Lower lobe of right lung (tissue), 2 donors: ENCODE measurements around the gene PIGA. TPM values are rescaled to one million over a fixed set of nuclear protein-coding genes. Genes with fewer than 3 reads are reported as not detected.

Experiments used
- ATAC-seq, 2 donors: fragments of 200-7000 bp; cut with Tn5 transposase; one replicate each; pipeline ENCODE4 v1.9.1; 2020 to 2022; ENCODE audit warnings: mild to moderate bottlenecking in 2 of 2, moderate library complexity in 2 of 2
- DNase-seq: peaks from one replicate; pipeline ENCODE4 v3.0.0-alpha.2; 2020
- H3K27ac ChIP-seq: fragments of 200-600 bp; one replicate; pipeline ENCODE4 v1.8.0; 2022
- H3K27me3 ChIP-seq: fragments of 200-600 bp; one replicate; pipeline ENCODE4 v1.8.0; 2022; ENCODE audit warnings: low read depth
- H3K36me3 ChIP-seq: fragments of 200-600 bp; one replicate; pipeline ENCODE4 v1.8.0; 2022; ENCODE audit warnings: mild to moderate bottlenecking
- H3K4me1 ChIP-seq: fragments of 200-600 bp; one replicate; pipeline ENCODE4 v1.8.0; 2022
- H3K4me3 ChIP-seq: fragments of 200-600 bp; one replicate; pipeline ENCODE4 v1.8.0; 2022; ENCODE audit warnings: mild to moderate bottlenecking
- H3K9me3 ChIP-seq: fragments of 200-600 bp; one replicate; pipeline ENCODE4 v1.8.0; 2022
- CTCF ChIP-seq: fragments of 200-600 bp; IDR thresholded peaks from one replicate; pipeline ENCODE4 v1.8.0; 2022; ENCODE audit warnings: antibody characterized with exemption, mild to moderate bottlenecking
- intact Hi-C: fragments of 100-400 bp; cut with DNase I; formaldehyde crosslinking; loops from one replicate; pipeline ENCODE4 v1.11.0; 2022
- long read RNA-seq: library from polyadenylated mRNA; unstranded; transcript quantifications from one replicate; pipeline ENCODE4 v2.0.0, GENCODE V29; 2021
- total RNA-seq: library from RNA; stranded (reverse); fragmentation: NEBNext Ultra II Directional; extraction: Animal tissue kit (Norgen Biotek cat#: 25700); gene quantifications from one replicate; pipeline ENCODE4 v1.2.1, GENCODE V29; 2021
- donor health status: DM: no; HTN: yes; CAD: no; lungs with severe emphysema.

Gene PIGA, protein sequence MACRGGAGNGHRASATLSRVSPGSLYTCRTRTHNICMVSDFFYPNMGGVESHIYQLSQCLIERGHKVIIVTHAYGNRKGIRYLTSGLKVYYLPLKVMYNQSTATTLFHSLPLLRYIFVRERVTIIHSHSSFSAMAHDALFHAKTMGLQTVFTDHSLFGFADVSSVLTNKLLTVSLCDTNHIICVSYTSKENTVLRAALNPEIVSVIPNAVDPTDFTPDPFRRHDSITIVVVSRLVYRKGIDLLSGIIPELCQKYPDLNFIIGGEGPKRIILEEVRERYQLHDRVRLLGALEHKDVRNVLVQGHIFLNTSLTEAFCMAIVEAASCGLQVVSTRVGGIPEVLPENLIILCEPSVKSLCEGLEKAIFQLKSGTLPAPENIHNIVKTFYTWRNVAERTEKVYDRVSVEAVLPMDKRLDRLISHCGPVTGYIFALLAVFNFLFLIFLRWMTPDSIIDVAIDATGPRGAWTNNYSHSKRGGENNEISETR
- 27.1 TPM for total RNA-seq
- long read RNA-seq, partial matches to known transcripts: 2 of 12 reads
- long read RNA-seq, other reads (novel, unspliced or antisense): 1 of 12 reads

GRCh38 chrX:15335135-15336022 lies at the start of gene PIGA:
Gene PIGA (minus strand): TSS chrX:15335523. CDS start chrX:15331930, 3,593 bp downstream.
- intact Hi-C loops: no loop called here
- Histone ChIP-seq H3K36me3 (peaks cover 15% of the 10 kb centered on the region), H3K27me3 (no peaks in the 10 kb centered on the region), H3K4me3 (peak within 1 kb of the TSS; percentile 63), H3K4me1 (no peaks in the 10 kb centered on the region), H3K27ac (peak within 1 kb of the TSS; percentile 93), H3K9me3 (no peaks in the 10 kb centered on the region)
- ATAC-seq: peak; percentile 97 to 99
- no peak for TF ChIP-seq CTCF
- DNase-seq: peak; percentile 98

DNA sequence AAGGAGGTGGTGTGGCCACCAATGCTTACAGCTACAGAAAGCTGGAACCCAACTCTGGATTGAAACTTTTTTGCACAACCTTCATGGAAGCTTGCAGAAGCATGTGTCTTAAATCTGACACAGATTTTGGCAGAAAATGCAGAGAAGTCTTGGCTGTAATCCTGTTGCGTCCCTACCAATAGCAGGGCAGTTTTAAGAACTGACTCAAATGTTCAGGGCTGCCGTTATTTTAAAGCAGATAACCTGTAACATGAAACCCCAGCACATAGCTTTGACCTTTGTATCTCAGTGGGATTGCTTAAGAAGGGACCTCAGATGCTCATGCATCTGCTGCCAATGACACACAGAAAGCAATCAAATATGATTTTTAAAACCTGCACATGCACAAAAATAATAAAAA lies 49.0 kb upstream of the PIGA start, which contains the start of gene VEGFD:
VEGFD (minus strand) TSS at position 110 of the 400 bp plus-strand sequence. CDS start 467 bp downstream, outside the sequence.
- Histone ChIP-seq H3K4me3 (peak within 1 kb of the TSS; percentile 19), H3K27me3 (no peaks in the 10 kb centered on the region), H3K4me1 (no peaks in the 10 kb centered on the region), H3K36me3 (no peaks in the 10 kb centered on the region), H3K27ac (no peak within 1 kb of the TSS), H3K9me3 (no peaks in the 10 kb centered on the region)
- no peak for DNase-seq
- no peak for TF ChIP-seq CTCF
- no peak for ATAC-seq
- intact Hi-C loops: no loop called here

GRCh38 chrX:15382813-15383212 lies 47.5 kb upstream of the PIGA start:
- H3K4me3 ChIP-seq: peak overlapping the region; percentile 19
- no peak for ATAC-seq
- intact Hi-C loops: no loop called here

GRCh38 chrX:15376956-15377355 lies 41.6 kb upstream of the PIGA start:
- no peak for ATAC-seq
- Histone ChIP-seq H3K36me3 (no peaks in the 10 kb centered on the region), H3K4me1 (no peaks in the 10 kb centered on the region), H3K4me3 (no peak overlapping the region), H3K27ac (no peak overlapping the region), H3K9me3 (no peaks in the 10 kb centered on the region), H3K27me3 (no peaks in the 10 kb centered on the region)
- intact Hi-C loops: no loop called here
- no peak for DNase-seq
- TF ChIP-seq CTCF: no peak

More at GRCh38 chrX:15382813-15383212, 47.5 kb upstream of the PIGA start:
- Histone ChIP-seq H3K4me1 (no peaks in the 10 kb centered on the region), H3K36me3 (no peaks in the 10 kb centered on the region), H3K27ac (no peak overlapping the region), H3K27me3 (no peaks in the 10 kb centered on the region), H3K9me3 (no peaks in the 10 kb centered on the region)
- DNase-seq: no peak
- TF ChIP-seq CTCF: no peak

GRCh38 chrX:15373976-15374375 lies 38.7 kb upstream of the PIGA start:
- intact Hi-C loops: no loop called here
- TF ChIP-seq CTCF: no peak
- Histone ChIP-seq H3K4me3 (no peak overlapping the region), H3K36me3 (no peaks in the 10 kb centered on the region), H3K27me3 (no peaks in the 10 kb centered on the region), H3K27ac (no peak overlapping the region), H3K4me1 (no peaks in the 10 kb centered on the region), H3K9me3 (no peaks in the 10 kb centered on the region)
- ATAC-seq (no peak), DNase-seq (no peak)
